A549 (cell line): ENCODE data around the gene TGFBR3.

Experiments used
- E2F6 ChIP-seq: IDR thresholded peaks from 2 replicates; pipeline ENCODE4 v1.6.1; 2012; ENCODE audit warnings: low read depth, borderline replicate concordance
- SREBF2 ChIP-seq: fragments of 450-650 bp; IDR thresholded peaks from 2 replicates; pipeline ENCODE4 v1.6.1; 2014; ENCODE audit warnings: mild to moderate bottlenecking, moderate library complexity
- ZNF302 ChIP-seq: fragments of 250-450 bp; sonication (Bioruptor Pico); IDR thresholded peaks from 2 replicates; pipeline ENCODE4 v1.9.0; 2021; ENCODE audit warnings: inconsistent platforms, mild to moderate bottlenecking, moderate library complexity
- TF ChIP-seq, protein P1 (sequence below): fragments of 450-650 bp; IDR thresholded peaks from 2 replicates; pipeline ENCODE4 v1.6.1; 2014; ENCODE audit warnings: antibody characterized with exemption
- TF ChIP-seq, protein P2 (sequence below): fragments of 200-600 bp; sonication (generic); IDR thresholded peaks from 2 replicates; pipeline ENCODE4 v1.6.1; 2016; ENCODE audit warnings: antibody characterized with exemption, mild to moderate bottlenecking, moderate library complexity

- TF ChIP-seq, protein P1, sequence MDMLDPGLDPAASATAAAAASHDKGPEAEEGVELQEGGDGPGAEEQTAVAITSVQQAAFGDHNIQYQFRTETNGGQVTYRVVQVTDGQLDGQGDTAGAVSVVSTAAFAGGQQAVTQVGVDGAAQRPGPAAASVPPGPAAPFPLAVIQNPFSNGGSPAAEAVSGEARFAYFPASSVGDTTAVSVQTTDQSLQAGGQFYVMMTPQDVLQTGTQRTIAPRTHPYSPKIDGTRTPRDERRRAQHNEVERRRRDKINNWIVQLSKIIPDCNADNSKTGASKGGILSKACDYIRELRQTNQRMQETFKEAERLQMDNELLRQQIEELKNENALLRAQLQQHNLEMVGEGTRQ = no peak
- TF ChIP-seq, protein P2, sequence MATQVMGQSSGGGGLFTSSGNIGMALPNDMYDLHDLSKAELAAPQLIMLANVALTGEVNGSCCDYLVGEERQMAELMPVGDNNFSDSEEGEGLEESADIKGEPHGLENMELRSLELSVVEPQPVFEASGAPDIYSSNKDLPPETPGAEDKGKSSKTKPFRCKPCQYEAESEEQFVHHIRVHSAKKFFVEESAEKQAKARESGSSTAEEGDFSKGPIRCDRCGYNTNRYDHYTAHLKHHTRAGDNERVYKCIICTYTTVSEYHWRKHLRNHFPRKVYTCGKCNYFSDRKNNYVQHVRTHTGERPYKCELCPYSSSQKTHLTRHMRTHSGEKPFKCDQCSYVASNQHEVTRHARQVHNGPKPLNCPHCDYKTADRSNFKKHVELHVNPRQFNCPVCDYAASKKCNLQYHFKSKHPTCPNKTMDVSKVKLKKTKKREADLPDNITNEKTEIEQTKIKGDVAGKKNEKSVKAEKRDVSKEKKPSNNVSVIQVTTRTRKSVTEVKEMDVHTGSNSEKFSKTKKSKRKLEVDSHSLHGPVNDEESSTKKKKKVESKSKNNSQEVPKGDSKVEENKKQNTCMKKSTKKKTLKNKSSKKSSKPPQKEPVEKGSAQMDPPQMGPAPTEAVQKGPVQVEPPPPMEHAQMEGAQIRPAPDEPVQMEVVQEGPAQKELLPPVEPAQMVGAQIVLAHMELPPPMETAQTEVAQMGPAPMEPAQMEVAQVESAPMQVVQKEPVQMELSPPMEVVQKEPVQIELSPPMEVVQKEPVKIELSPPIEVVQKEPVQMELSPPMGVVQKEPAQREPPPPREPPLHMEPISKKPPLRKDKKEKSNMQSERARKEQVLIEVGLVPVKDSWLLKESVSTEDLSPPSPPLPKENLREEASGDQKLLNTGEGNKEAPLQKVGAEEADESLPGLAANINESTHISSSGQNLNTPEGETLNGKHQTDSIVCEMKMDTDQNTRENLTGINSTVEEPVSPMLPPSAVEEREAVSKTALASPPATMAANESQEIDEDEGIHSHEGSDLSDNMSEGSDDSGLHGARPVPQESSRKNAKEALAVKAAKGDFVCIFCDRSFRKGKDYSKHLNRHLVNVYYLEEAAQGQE = no peak
- TF ChIP-seq ZNF302 (no peak), SREBF2 (no peak), E2F6 (no peak)
Measured at GRCh38 chr1:91895832-91896556, 10.0 kb upstream of the TGFBR3 start.
